GM12864 (cell line): Measurements from ENCODE around the gene SLF2.
A peak's percentile ranks its signal among the peaks of the same experiment; 100 is the strongest.

Experiments used
- DNase-seq: peaks from one replicate; pipeline ENCODE4 v3.0.0-alpha.2; 2011; ENCODE audit warnings: low read depth
- H3K4me3 ChIP-seq: 2 replicates; pipeline ENCODE4 v1.5.1; 2011; ENCODE audit warnings: mild to moderate bottlenecking, low read depth, low read length, control low read depth
- CTCF ChIP-seq: IDR thresholded peaks from 2 replicates; pipeline ENCODE4 v1.5.1; 2011; ENCODE audit warnings: low read depth, mild to moderate bottlenecking, moderate library complexity, low read length, control low read depth, inconsistent platforms; ENCODE audit errors: missing control alignments

Gene SLF2

GRCh38 chr10:100886521-100886920, 26.2 kb upstream of the SLF2 start:
- no peak for DNase-seq
- TF ChIP-seq CTCF: no peak
- H3K4me3 ChIP-seq: no peak overlapping the region

- no peak for DNase-seq
- no peak overlapping the region for H3K4me3 ChIP-seq
- TF ChIP-seq CTCF: no peak
Observed at GRCh38 chr10:100886963-100887362, 25.8 kb upstream of the SLF2 start.

- no peak overlapping the region for H3K4me3 ChIP-seq
- DNase-seq: no peak
- no peak for TF ChIP-seq CTCF
Observed at GRCh38 chr10:100887761-100888296, 24.9 kb upstream of the SLF2 start.

GRCh38 chr10:100888957-100889356, 23.8 kb upstream of the SLF2 start:
- no peak for DNase-seq
- peak; percentile 18 for TF ChIP-seq CTCF
- no peak overlapping the region for H3K4me3 ChIP-seq

- DNase-seq: no peak
- no peak for TF ChIP-seq CTCF
- H3K4me3 ChIP-seq: no peak overlapping the region
Observed at GRCh38 chr10:100889546-100889945, 23.2 kb upstream of the SLF2 start.

GRCh38 chr10:100890141-100890672, 22.6 kb upstream of the SLF2 start:
- TF ChIP-seq CTCF: no peak
- H3K4me3 ChIP-seq: no peak overlapping the region
- DNase-seq: no peak

GRCh38 chr10:100890673-100891317, 22.0 kb upstream of the SLF2 start:
- H3K4me3 ChIP-seq: no peak overlapping the region
- DNase-seq: no peak
- no peak for TF ChIP-seq CTCF
